HepG2 (cell line): ENCODE results near the gene LBX2. TPM values are rescaled to one million over a fixed set of nuclear protein-coding genes. Genes with fewer than 3 reads are reported as not detected.
A peak's percentile ranks its signal among the peaks of the same experiment; 100 is the strongest.

Source experiments
- HCFC1 ChIP-seq: fragments of 150-350 bp; IDR thresholded peaks from 2 replicates; pipeline ENCODE4 v1.6.1; 2014; ENCODE audit warnings: low read depth, low read length
- MEIS1 ChIP-seq: sonication (generic); formaldehyde crosslinking; IDR thresholded peaks from 2 replicates; pipeline ENCODE4 v1.9.0; 2021; ENCODE audit warnings: mild to moderate bottlenecking, missing genetic modification reagents, moderate library complexity, borderline replicate concordance
- PHF5A ChIP-seq: IDR thresholded peaks from one replicate; pipeline ENCODE4 v1.6.1; 2018; ENCODE audit warnings: low read depth, missing genetic modification reagents; ENCODE audit not compliant: unreplicated experiment
- TBX3 ChIP-seq: fragments of 450-650 bp; IDR thresholded peaks from 2 replicates; pipeline ENCODE4 v1.6.1; 2017; ENCODE audit warnings: antibody characterized with exemption, mild to moderate bottlenecking, inconsistent platforms, borderline replicate concordance
- ZNF230 ChIP-seq: sonication (generic); formaldehyde crosslinking; IDR thresholded peaks from 2 replicates; pipeline ENCODE4 v1.4.0; 2020; ENCODE audit warnings: mild to moderate bottlenecking, missing genetic modification reagents
- ZNF33B ChIP-seq: sonication (generic); formaldehyde crosslinking; IDR thresholded peaks from 2 replicates; pipeline ENCODE4 v1.5.1; 2020; ENCODE audit warnings: mild to moderate bottlenecking, missing genetic modification reagents
- ZNF354B ChIP-seq: sonication (generic); formaldehyde crosslinking; IDR thresholded peaks from 2 replicates; pipeline ENCODE4 v1.8.0; 2022; ENCODE audit warnings: mild to moderate bottlenecking, missing genetic modification reagents
- polyA plus RNA-seq, 8 experiments: library from polyadenylated mRNA; depleted of rRNA in 3 of 8; stranded (reverse) in 7 of 8; unstranded in 1 of 8; fragments of >200 nt; fragmentation: Illumina TruSeq in 4 of 8; extraction: Trizol in 4 of 8; gene quantifications; 2 replicates each; pipeline versions ENCODE4 v1.2.1 to v1.2.3, GENCODE V29; 2011 to 2016; ENCODE audit warnings: low read depth in 4 of 8, missing spikeins in 1 of 8, mixed read lengths in 1 of 8; ENCODE audit not compliant: insufficient read depth in 1 of 8
- total RNA-seq, 5 experiments: library from RNA; depleted of rRNA; stranded (reverse); fragments of >200 nt; fragmentation: Illumina TruSeq; extraction: Trizol; gene quantifications; 2 replicates each; pipeline ENCODE4 v1.2.3, GENCODE V29; 2016; ENCODE audit warnings: low read depth in 1 of 5
- TF ChIP-seq, protein P1 (sequence below): sonication (generic); formaldehyde crosslinking; conservative IDR thresholded peaks from 2 replicates; pipeline ENCODE4 v1.4.0; 2020; ENCODE audit warnings: missing genetic modification reagents
- TF ChIP-seq, protein P2 (sequence below): IDR thresholded peaks from 2 replicates; pipeline ENCODE4 v1.6.1; 2016
- TF ChIP-seq, protein P3 (sequence below): sonication (generic); formaldehyde crosslinking; IDR thresholded peaks from 2 replicates; pipeline ENCODE4 v1.4.0; 2020; ENCODE audit warnings: mild to moderate bottlenecking, missing genetic modification reagents
- TF ChIP-seq, protein P4 (sequence below): sonication (generic); formaldehyde crosslinking; IDR thresholded peaks from 2 replicates; pipeline ENCODE4 v1.5.1; 2020; ENCODE audit warnings: mild to moderate bottlenecking, missing genetic modification reagents, borderline replicate concordance
- TF ChIP-seq, protein P5 (sequence below): IDR thresholded peaks from 2 replicates; pipeline ENCODE4 v1.6.1; 2016; ENCODE audit warnings: mild to moderate bottlenecking, missing biosample characterization, missing genetic modification reagents
- TF ChIP-seq, protein P6 (sequence below): sonication (generic); formaldehyde crosslinking; IDR thresholded peaks from 2 replicates; pipeline ENCODE4 v1.4.0; 2020; ENCODE audit warnings: missing genetic modification reagents, borderline replicate concordance

Gene LBX2
- total and polyA plus RNA-seq, 2 of the 13 experiments (the other 11 are each of a cell fraction or from before 2014, with no cell fraction given): 6.4 to 8.1 TPM

DNA sequence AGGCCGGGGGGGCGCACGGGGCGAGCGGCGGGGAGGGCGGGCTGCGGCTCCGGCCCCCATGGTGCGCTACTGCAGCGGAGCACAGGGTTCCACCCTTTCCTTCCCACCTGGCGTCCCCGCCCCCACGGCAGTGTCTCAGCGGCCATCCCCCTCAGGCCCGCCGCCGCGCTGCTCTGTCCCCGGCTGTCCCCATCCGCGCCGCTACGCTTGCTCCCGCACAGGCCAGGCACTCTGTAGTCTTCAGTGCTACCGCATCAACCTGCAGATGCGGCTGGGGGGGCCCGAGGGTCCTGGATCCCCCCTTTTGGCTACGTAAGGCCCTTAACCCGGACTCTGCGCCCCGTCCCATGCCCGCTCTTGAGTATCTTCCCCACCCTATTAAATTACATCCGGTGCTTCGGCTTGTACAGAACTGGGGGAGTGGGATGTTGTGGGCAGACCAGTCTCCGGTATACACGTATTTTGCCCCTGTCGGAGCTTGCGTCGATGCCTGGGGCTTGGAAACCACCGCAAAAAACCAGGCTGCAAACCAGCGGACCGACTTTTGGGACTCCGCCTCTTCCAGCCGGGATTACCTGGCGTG is 41.8 kb downstream of the LBX2 start (continued):
- TF ChIP-seq, protein P1, sequence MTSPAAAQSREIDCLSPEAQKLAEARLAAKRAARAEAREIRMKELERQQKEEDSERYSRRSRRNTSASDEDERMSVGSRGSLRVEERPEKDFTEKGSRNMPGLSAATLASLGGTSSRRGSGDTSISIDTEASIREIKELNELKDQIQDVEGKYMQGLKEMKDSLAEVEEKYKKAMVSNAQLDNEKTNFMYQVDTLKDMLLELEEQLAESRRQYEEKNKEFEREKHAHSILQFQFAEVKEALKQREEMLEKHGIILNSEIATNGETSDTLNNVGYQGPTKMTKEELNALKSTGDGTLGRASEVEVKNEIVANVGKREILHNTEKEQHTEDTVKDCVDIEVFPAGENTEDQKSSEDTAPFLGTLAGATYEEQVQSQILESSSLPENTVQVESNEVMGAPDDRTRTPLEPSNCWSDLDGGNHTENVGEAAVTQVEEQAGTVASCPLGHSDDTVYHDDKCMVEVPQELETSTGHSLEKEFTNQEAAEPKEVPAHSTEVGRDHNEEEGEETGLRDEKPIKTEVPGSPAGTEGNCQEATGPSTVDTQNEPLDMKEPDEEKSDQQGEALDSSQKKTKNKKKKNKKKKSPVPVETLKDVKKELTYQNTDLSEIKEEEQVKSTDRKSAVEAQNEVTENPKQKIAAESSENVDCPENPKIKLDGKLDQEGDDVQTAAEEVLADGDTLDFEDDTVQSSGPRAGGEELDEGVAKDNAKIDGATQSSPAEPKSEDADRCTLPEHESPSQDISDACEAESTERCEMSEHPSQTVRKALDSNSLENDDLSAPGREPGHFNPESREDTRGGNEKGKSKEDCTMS (CRISPR knock-in tag): no peak
- TF ChIP-seq MEIS1 (CRISPR knock-in tag) (peak; percentile 82; the same call in 1 of the 2 replicates), PHF5A (CRISPR knock-in tag) (peak; percentile 54), ZNF230 (CRISPR knock-in tag) (peak; percentile 92), TBX3 (no peak), HCFC1 (no peak), ZNF33B (CRISPR knock-in tag) (0 out of 2 replicates have a peak, but pooled peaks have one; percentile 23), ZNF354B (CRISPR knock-in tag) (peak; percentile 89)
- TF ChIP-seq, protein P2, sequence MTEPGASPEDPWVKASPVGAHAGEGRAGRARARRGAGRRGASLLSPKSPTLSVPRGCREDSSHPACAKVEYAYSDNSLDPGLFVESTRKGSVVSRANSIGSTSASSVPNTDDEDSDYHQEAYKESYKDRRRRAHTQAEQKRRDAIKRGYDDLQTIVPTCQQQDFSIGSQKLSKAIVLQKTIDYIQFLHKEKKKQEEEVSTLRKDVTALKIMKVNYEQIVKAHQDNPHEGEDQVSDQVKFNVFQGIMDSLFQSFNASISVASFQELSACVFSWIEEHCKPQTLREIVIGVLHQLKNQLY (CRISPR knock-in tag): 0 out of 2 replicates have a peak, but pooled peaks have one; percentile 5
- TF ChIP-seq, protein P3, sequence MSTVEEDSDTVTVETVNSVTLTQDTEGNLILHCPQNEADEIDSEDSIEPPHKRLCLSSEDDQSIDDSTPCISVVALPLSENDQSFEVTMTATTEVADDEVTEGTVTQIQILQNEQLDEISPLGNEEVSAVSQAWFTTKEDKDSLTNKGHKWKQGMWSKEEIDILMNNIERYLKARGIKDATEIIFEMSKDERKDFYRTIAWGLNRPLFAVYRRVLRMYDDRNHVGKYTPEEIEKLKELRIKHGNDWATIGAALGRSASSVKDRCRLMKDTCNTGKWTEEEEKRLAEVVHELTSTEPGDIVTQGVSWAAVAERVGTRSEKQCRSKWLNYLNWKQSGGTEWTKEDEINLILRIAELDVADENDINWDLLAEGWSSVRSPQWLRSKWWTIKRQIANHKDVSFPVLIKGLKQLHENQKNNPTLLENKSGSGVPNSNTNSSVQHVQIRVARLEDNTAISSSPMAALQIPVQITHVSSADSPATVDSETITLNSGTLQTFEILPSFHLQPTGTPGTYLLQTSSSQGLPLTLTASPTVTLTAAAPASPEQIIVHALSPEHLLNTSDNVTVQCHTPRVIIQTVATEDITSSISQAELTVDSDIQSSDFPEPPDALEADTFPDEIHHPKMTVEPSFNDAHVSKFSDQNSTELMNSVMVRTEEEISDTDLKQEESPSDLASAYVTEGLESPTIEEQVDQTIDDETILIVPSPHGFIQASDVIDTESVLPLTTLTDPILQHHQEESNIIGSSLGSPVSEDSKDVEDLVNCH: 0 out of 2 replicates have a peak, but pooled peaks have one; percentile 74
- TF ChIP-seq, protein P4, sequence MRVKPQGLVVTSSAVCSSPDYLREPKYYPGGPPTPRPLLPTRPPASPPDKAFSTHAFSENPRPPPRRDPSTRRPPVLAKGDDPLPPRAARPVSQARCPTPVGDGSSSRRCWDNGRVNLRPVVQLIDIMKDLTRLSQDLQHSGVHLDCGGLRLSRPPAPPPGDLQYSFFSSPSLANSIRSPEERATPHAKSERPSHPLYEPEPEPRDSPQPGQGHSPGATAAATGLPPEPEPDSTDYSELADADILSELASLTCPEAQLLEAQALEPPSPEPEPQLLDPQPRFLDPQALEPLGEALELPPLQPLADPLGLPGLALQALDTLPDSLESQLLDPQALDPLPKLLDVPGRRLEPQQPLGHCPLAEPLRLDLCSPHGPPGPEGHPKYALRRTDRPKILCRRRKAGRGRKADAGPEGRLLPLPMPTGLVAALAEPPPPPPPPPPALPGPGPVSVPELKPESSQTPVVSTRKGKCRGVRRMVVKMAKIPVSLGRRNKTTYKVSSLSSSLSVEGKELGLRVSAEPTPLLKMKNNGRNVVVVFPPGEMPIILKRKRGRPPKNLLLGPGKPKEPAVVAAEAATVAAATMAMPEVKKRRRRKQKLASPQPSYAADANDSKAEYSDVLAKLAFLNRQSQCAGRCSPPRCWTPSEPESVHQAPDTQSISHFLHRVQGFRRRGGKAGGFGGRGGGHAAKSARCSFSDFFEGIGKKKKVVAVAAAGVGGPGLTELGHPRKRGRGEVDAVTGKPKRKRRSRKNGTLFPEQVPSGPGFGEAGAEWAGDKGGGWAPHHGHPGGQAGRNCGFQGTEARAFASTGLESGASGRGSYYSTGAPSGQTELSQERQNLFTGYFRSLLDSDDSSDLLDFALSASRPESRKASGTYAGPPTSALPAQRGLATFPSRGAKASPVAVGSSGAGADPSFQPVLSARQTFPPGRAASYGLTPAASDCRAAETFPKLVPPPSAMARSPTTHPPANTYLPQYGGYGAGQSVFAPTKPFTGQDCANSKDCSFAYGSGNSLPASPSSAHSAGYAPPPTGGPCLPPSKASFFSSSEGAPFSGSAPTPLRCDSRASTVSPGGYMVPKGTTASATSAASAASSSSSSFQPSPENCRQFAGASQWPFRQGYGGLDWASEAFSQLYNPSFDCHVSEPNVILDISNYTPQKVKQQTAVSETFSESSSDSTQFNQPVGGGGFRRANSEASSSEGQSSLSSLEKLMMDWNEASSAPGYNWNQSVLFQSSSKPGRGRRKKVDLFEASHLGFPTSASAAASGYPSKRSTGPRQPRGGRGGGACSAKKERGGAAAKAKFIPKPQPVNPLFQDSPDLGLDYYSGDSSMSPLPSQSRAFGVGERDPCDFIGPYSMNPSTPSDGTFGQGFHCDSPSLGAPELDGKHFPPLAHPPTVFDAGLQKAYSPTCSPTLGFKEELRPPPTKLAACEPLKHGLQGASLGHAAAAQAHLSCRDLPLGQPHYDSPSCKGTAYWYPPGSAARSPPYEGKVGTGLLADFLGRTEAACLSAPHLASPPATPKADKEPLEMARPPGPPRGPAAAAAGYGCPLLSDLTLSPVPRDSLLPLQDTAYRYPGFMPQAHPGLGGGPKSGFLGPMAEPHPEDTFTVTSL (CRISPR knock-in tag): peak; percentile 50; the same call in 1 of the 2 replicates
- TF ChIP-seq, protein P5, sequence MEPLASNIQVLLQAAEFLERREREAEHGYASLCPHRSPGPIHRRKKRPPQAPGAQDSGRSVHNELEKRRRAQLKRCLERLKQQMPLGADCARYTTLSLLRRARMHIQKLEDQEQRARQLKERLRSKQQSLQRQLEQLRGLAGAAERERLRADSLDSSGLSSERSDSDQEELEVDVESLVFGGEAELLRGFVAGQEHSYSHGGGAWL (CRISPR knock-in tag): peak; percentile 64; the same call in 1 of the 2 replicates
- TF ChIP-seq, protein P6, sequence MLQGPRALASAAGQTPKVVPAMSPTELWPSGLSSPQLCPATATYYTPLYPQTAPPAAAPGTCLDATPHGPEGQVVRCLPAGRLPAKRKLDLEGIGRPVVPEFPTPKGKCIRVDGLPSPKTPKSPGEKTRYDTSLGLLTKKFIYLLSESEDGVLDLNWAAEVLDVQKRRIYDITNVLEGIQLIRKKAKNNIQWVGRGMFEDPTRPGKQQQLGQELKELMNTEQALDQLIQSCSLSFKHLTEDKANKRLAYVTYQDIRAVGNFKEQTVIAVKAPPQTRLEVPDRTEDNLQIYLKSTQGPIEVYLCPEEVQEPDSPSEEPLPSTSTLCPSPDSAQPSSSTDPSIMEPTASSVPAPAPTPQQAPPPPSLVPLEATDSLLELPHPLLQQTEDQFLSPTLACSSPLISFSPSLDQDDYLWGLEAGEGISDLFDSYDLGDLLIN (CRISPR knock-in tag): no peak; the same call in 1 of the 2 replicates
